Measurements from ENCODE around the gene PREB. TPM values are rescaled to one million over a fixed set of nuclear protein-coding genes. Genes with fewer than 3 reads are reported as not detected.
A peak's percentile ranks its signal among the peaks of the same experiment; 100 is the strongest.
"Not testable (repeated sequence)": the region's sequence is repeated elsewhere in the genome, so short reads cannot be mapped to it uniquely, and the experiment has no call there.

Gene PREB
- total RNA-seq, 4 donors from 2014 or later = 40.0 to 55.3 (median 47.1) TPM

DNA sequence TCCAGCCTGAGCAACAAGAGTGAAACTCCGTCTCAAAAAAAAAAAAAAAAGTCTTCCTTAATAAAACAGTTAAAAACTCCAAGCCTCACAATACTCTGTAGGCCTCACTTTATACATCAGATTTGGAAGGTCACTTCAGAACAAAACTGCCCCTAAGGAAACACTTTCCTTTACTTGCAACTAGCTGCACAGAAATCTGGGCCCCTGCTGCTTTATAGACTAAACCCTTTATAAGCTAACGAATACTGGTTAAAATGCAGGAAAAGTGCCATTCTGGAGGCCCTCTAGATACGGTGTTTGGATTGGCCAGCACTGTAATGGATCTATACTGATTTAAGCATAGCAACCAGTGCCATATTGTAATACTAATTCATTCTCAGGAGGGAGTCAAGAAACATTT lies 9.3 kb downstream of the PREB start:
- Histone ChIP-seq H3K27me3 (no peaks in the 10 kb centered on the region), H3K27ac (no peak overlapping the region), H3K9me3 (no peaks in the 10 kb centered on the region), H3K36me3 (peaks cover 7% of the 10 kb centered on the region), H3K4me3 (no peak overlapping the region), H3K4me1 (peaks cover 14% of the 10 kb centered on the region)
- TF ChIP-seq POLR2AphosphoS5 (IDR thresholded peaks at IDR 0.05) (no peak), CTCF (IDR thresholded peaks at IDR 0.05) (no peak), POLR2A (IDR thresholded peaks at IDR 0.05) (no peak), EP300 (IDR thresholded peaks at IDR 0.05) (no peak)
- 92% methylated on average over 3 of the region's 3 CpGs for WGBS
- DNase-seq (ENCODE audit: low spot score in 2 of 2) = no peak

GRCh38 chr2:27123302-27124150 lies 10.9 kb downstream of the PREB start, which contains the start of gene ABHD1:
Gene ABHD1 (plus strand): TSS chr2:27123815. CDS start chr2:27123949, 134 bp downstream.
- H3K27ac ChIP-seq = no peak within 1 kb of the TSS
- 9% methylated on average over 9 of the region's 47 CpGs for WGBS
- H3K9me3 ChIP-seq = no peaks in the 10 kb centered on the region
- peak within 1 kb of the TSS; percentile 60 for H3K4me3 ChIP-seq
- H3K36me3 ChIP-seq = no peaks in the 10 kb centered on the region
- DNase-seq (ENCODE audit: low spot score in 2 of 2) = peak in 1 of 2 donors; percentile 88
- H3K27me3 ChIP-seq = peaks cover 6% of the 10 kb centered on the region
- peaks cover 19% of the 10 kb centered on the region for H3K4me1 ChIP-seq
- no peak for TF ChIP-seq POLR2AphosphoS5 (IDR thresholded peaks at IDR 0.05)
- no peak for TF ChIP-seq CTCF (IDR thresholded peaks at IDR 0.05)
- TF ChIP-seq POLR2A (IDR thresholded peaks at IDR 0.05) = no peak
- TF ChIP-seq EP300 (IDR thresholded peaks at IDR 0.05) = no peak

GRCh38 chr2:27122791-27123190 lies 11.6 kb downstream of the PREB start:
- DNase-seq (ENCODE audit: low spot score in 2 of 2) = no peak
- peaks cover 13% of the 10 kb centered on the region for H3K27me3 ChIP-seq
- no peaks in the 10 kb centered on the region for H3K9me3 ChIP-seq
- TF ChIP-seq EP300 (IDR thresholded peaks at IDR 0.05) = no peak
- TF ChIP-seq POLR2AphosphoS5 (IDR thresholded peaks at IDR 0.05) = no peak
- no peak for TF ChIP-seq POLR2A (IDR thresholded peaks at IDR 0.05)
- no peak for TF ChIP-seq CTCF (IDR thresholded peaks at IDR 0.05)
- H3K27ac ChIP-seq = no peak overlapping the region
- H3K36me3 ChIP-seq = no peaks in the 10 kb centered on the region
- H3K4me1 ChIP-seq = peaks cover 27% of the 10 kb centered on the region
- 89% methylated on average over 7 of the region's 7 CpGs for WGBS
- H3K4me3 ChIP-seq = peak overlapping the region; percentile 60

GRCh38 chr2:27121906-27122305 lies 12.5 kb downstream of the PREB start:
- Histone ChIP-seq H3K4me3 (no peak overlapping the region), H3K27ac (no peak overlapping the region), H3K36me3 (no peaks in the 10 kb centered on the region), H3K27me3 (peaks cover 19% of the 10 kb centered on the region), H3K9me3 (no peaks in the 10 kb centered on the region), H3K4me1 (peaks cover 28% of the 10 kb centered on the region)
- DNase-seq (ENCODE audit: low spot score in 2 of 2) = no peak
- WGBS = 81% methylated on average over 2 of the region's 2 CpGs
- TF ChIP-seq POLR2A (IDR thresholded peaks at IDR 0.05) (no peak), EP300 (IDR thresholded peaks at IDR 0.05) (no peak), POLR2AphosphoS5 (IDR thresholded peaks at IDR 0.05) (no peak)

- H3K36me3 ChIP-seq = not testable (repeated sequence)
- 78% methylated on average over 8 of the region's 8 CpGs for WGBS
Observed at GRCh38 chr2:27119330-27119670, 15.1 kb downstream of the PREB start.

DNA sequence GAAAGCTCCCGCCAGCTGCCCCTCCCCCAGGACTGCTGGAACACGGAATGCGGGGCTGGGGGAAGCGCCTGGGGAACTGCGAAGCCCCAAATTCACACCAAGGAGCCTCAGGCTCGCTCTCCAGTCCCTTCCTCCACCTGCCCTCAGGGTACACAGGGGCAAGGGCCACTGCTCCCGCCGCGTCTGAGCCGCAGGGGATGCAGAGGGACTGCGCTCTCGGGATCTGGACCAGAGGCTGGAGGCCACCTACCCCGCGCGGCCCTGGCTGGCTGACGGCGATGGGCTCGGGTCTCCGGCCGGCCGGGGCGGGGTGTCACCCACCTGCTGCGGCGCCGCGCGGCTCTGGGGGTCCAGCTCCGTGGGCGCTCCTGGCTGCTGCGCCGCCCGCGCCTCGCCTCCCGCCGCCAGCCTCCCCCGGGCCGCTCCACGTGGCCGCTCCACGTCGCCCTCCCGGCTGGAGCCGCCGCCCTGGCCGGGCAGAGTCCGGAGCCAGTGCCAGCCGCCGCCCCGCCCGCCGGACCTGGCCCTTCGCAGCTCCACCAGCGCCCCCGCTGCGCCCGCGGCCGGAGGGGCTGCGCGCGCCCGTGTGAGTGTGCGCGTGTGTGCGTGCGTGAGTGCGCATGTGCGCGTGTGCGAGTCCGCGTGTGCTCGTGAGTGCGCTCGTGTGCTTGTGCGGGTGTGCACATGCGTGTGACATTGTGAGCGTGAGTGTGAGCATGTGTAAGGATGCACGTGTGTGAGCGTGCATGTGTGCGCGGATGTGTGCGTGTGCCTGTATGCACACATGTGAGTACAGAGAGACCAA lies 15.7 kb downstream of the PREB start, which contains the start of gene CGREF1:
Gene CGREF1, minus strand, starts transcription at position 604 of the 805 bp plus-strand sequence. CDS start 14,762 bp downstream, outside the sequence.
- peaks cover 25% of the 10 kb centered on the region for H3K4me1 ChIP-seq
- 10% methylated on average over 13 of the region's 84 CpGs for WGBS
- DNase-seq (ENCODE audit: low spot score in 2 of 2) = no peak

More at GRCh38 chr2:27119330-27119670, 15.1 kb downstream of the PREB start:
- Histone ChIP-seq H3K4me3 (peak overlapping the region; percentile 56), H3K27me3 (peaks cover 19% of the 10 kb centered on the region), H3K4me1 (peaks cover 28% of the 10 kb centered on the region)
- peak in 1 of 2 donors; percentile 41 for DNase-seq (ENCODE audit: low spot score in 2 of 2)
- H3K9me3 ChIP-seq, H3K27ac ChIP-seq: not testable (repeated sequence)

More for the DNA sequence above, 15.7 kb downstream of the PREB start, which contains the start of gene CGREF1:
- peaks cover 19% of the 10 kb centered on the region for H3K27me3 ChIP-seq
- no peak for TF ChIP-seq POLR2AphosphoS5 (IDR thresholded peaks at IDR 0.05)
- TF ChIP-seq EP300 (IDR thresholded peaks at IDR 0.05) = no peak
- TF ChIP-seq CTCF (IDR thresholded peaks at IDR 0.05) = no peak
- no peak for TF ChIP-seq POLR2A (IDR thresholded peaks at IDR 0.05)
- no peaks in the 10 kb centered on the region for H3K36me3 ChIP-seq
- H3K4me3 ChIP-seq = peak within 1 kb of the TSS; percentile 56
- no peak within 1 kb of the TSS for H3K27ac ChIP-seq
- no peaks in the 10 kb centered on the region for H3K9me3 ChIP-seq
